HepG2 (cell line): ENCODE results near the gene LYPD1. TPM values are rescaled to one million over a fixed set of nuclear protein-coding genes. Genes with fewer than 3 reads are reported as not detected.

Experiments
- ATAC-seq: fragments of 200-7000 bp; cut with Tn5 transposase; 3 replicates; pipeline ENCODE4 v1.9.1; 2020; ENCODE audit warnings: mild to moderate bottlenecking, moderate library complexity
- BruUV-seq: library from RNA; stranded (reverse); fragments of 400-500 nt; replicated peaks from 2 replicates; lab custom pipeline; 2021; lab: Mats Ljungman, UMichigan
- CTCF ChIA-PET: fragments of 300-600 bp; formaldehyde crosslinking; extraction: SDS; loops from one replicate; lab custom pipeline; 2021; ENCODE audit warnings: low total read pairs, inconsistent platforms, low intra/inter-chr PET ratio; lab: Yijun Ruan, JAX
- POLR2A ChIA-PET: fragments of 350-600 bp; sonication (Branson Sonifier 250); formaldehyde crosslinking; loops from one replicate; lab custom pipeline; 2020; ENCODE audit warnings: antibody characterized with exemption, inconsistent platforms; lab: Yijun Ruan, JAX
- DNase-seq: peaks from one replicate; pipeline ENCODE4 v3.0.0-alpha.2; 2015; ENCODE audit warnings: low spot score
- FAIRE-seq: peaks from 3 replicates; lab custom pipeline; 2011; peaks lifted over from hg19 to GRCh38; lab: Jason Lieb, UNC
- H2AFZ ChIP-seq: one replicate; pipeline ENCODE4 v1.6.1; 2011; ENCODE audit warnings: low read length, inconsistent platforms
- H3K27ac ChIP-seq: fragments of 300-600 bp; 3 replicates; pipeline ENCODE4 v1.8.0; 2011; ENCODE audit warnings: mixed run types, mild to moderate bottlenecking, mixed read lengths, low read length, inconsistent platforms; ENCODE audit not compliant: insufficient read depth; ENCODE audit errors: extremely low read length
- H3K27me3 ChIP-seq, 2 experiments: fragments of 200-600 bp in 1 of 2; 2 replicates in 1 of 2; 3 replicates in 1 of 2; pipeline versions ENCODE4 v1.6.0 to v1.8.0; 2011; ENCODE audit warnings: low read length in 2 of 2, mild to moderate bottlenecking in 2 of 2, moderate library complexity in 2 of 2, inconsistent platforms in 1 of 2; ENCODE audit not compliant: insufficient read depth in 2 of 2, control insufficient read depth in 1 of 2
- H3K36me3 ChIP-seq, 2 experiments: fragments of 200-600 bp in 1 of 2; replicated peaks in 1 of 2; 2 replicates in 1 of 2; 3 replicates in 1 of 2; pipeline versions ENCODE4 v1.5.1 to v1.8.0; 2011; ENCODE audit warnings: low read length in 2 of 2, inconsistent platforms in 1 of 2; ENCODE audit not compliant: insufficient read depth in 2 of 2, control insufficient read depth in 1 of 2
- H3K4me1 ChIP-seq: 2 replicates; pipeline ENCODE4 v1.5.1; 2012; ENCODE audit warnings: low read length, inconsistent platforms; ENCODE audit not compliant: insufficient read depth
- H3K4me2 ChIP-seq: 2 replicates; pipeline ENCODE4 v1.6.0; 2011; ENCODE audit warnings: low read depth, low read length, inconsistent platforms
- H3K4me3 ChIP-seq, 3 experiments: fragments of 200-600 bp in 1 of 3; sonication (generic), shearing (Covaris generic) in 1 of 3; replicated peaks in 1 of 3; 2 replicates each; pipeline ENCODE4 v1.5.1; 2011 to 2016; ENCODE audit warnings: low read length in 3 of 3, inconsistent platforms in 2 of 3, low read depth in 2 of 3, mild to moderate bottlenecking in 2 of 3, control low read depth in 1 of 3, mixed read lengths in 1 of 3; ENCODE audit not compliant: insufficient read depth in 1 of 3
- H3K79me2 ChIP-seq: one replicate; pipeline ENCODE4 v1.6.1; 2011; ENCODE audit warnings: low read length, inconsistent platforms; ENCODE audit not compliant: insufficient read depth
- H3K9ac ChIP-seq: 2 replicates; pipeline ENCODE4 v1.6.0; 2011; ENCODE audit warnings: mild to moderate bottlenecking, low read depth, low read length, inconsistent platforms; ENCODE audit not compliant: insufficient read depth
- H3K9me3 ChIP-seq: 2 replicates; pipeline ENCODE4 v1.5.1; 2012; ENCODE audit warnings: mild to moderate bottlenecking, low read length
- H4K20me1 ChIP-seq: 2 replicates; pipeline ENCODE4 v1.6.0; 2011; ENCODE audit warnings: inconsistent platforms, mild to moderate bottlenecking, low read length, moderate library complexity; ENCODE audit not compliant: insufficient read depth
- FOSL1 ChIP-seq: sonication (generic); formaldehyde crosslinking; IDR thresholded peaks from 2 replicates; pipeline ENCODE4 v1.9.0; 2021; ENCODE audit warnings: missing genetic modification reagents, borderline replicate concordance
- FOXP1 ChIP-seq, 2 experiments: fragments of 450-650 bp in 1 of 2; IDR thresholded peaks; 2 replicates each; pipeline ENCODE4 v1.6.1; 2017 to 2018; ENCODE audit warnings: antibody characterized with exemption in 1 of 2
- KDM6A ChIP-seq: IDR thresholded peaks from 2 replicates; pipeline ENCODE4 v1.6.1; 2016; ENCODE audit warnings: low read depth
- PRMT3 ChIP-seq: sonication (generic); formaldehyde crosslinking; IDR thresholded peaks from 2 replicates; pipeline ENCODE4 v1.8.1; 2022; ENCODE audit warnings: low read depth, mild to moderate bottlenecking, moderate library complexity, missing genetic modification reagents, borderline replicate concordance
- REPIN1 ChIP-seq: sonication (generic); formaldehyde crosslinking; IDR thresholded peaks from 2 replicates; pipeline ENCODE4 v1.8.0; 2022; ENCODE audit warnings: missing genetic modification reagents, low read depth, mild to moderate bottlenecking, borderline replicate concordance
- ZNF124 ChIP-seq: sonication (generic); formaldehyde crosslinking; IDR thresholded peaks from 2 replicates; pipeline ENCODE4 v1.4.0; 2020; ENCODE audit warnings: missing genetic modification reagents
- ZNF850 ChIP-seq: sonication (generic); formaldehyde crosslinking; conservative IDR thresholded peaks from 2 replicates; pipeline ENCODE4 v1.9.0; 2021; ENCODE audit warnings: mild to moderate bottlenecking, missing genetic modification reagents
- ZZZ3 ChIP-seq: sonication (generic); formaldehyde crosslinking; IDR thresholded peaks from 2 replicates; pipeline ENCODE4 v1.4.0; 2020; ENCODE audit warnings: missing genetic modification reagents, mild to moderate bottlenecking, borderline replicate concordance
- WGBS: methylation state at CpG from one replicate; pipeline ENCODE4 v1.1.6; 2017; ENCODE audit warnings: low lambda C conversion rate; 5-methylcytosine and 5-hydroxymethylcytosine counted together
- in situ Hi-C: cut with HindIII; loops from 2 replicates; pipeline ENCODE4 v1.10.0; 2017; ENCODE audit warnings: low pct_unique_long_range_greater_than_20kb; ENCODE audit not compliant: extremely low pct_ligation_motif_present
- intact Hi-C: fragments of 100-400 bp; cut with micrococcal nuclease; formaldehyde crosslinking; loops from one replicate; pipeline ENCODE4 v1.10.0; 2022; ENCODE audit not compliant: unreplicated experiment
- polyA plus RNA-seq, 8 experiments: library from polyadenylated mRNA; depleted of rRNA in 3 of 8; stranded (reverse) in 7 of 8; unstranded in 1 of 8; fragments of >200 nt; fragmentation: Illumina TruSeq in 4 of 8; extraction: Trizol in 4 of 8; gene quantifications; 2 replicates each; pipeline versions ENCODE4 v1.2.1 to v1.2.3, GENCODE V29; 2011 to 2016; ENCODE audit warnings: low read depth in 4 of 8, missing spikeins in 1 of 8, mixed read lengths in 1 of 8; ENCODE audit not compliant: insufficient read depth in 1 of 8
- total RNA-seq, 5 experiments: library from RNA; depleted of rRNA; stranded (reverse); fragments of >200 nt; fragmentation: Illumina TruSeq; extraction: Trizol; gene quantifications; 2 replicates each; pipeline ENCODE4 v1.2.3, GENCODE V29; 2016; ENCODE audit warnings: low read depth in 1 of 5
- TF ChIP-seq, protein P1 (sequence below): fragments of 450-650 bp; IDR thresholded peaks from 2 replicates; pipeline ENCODE4 v1.6.1; 2017; ENCODE audit warnings: mild to moderate bottlenecking
- TF ChIP-seq, protein P2 (sequence below): sonication (generic); formaldehyde crosslinking; conservative IDR thresholded peaks from 2 replicates; pipeline ENCODE4 v1.8.1; 2023; ENCODE audit warnings: missing genetic modification reagents
- TF ChIP-seq, protein P3 (sequence below): IDR thresholded peaks from 2 replicates; pipeline ENCODE4 v1.6.1; 2016
- TF ChIP-seq, protein P4 (sequence below): sonication (generic); formaldehyde crosslinking; IDR thresholded peaks from 2 replicates; pipeline ENCODE4 v1.5.0; 2020; ENCODE audit warnings: missing genetic modification reagents

The LYPD1 gene
- total and polyA plus RNA-seq, 2 of the 13 experiments (the other 11 are each of a cell fraction or from before 2014, with no cell fraction given), result not detected

DNA sequence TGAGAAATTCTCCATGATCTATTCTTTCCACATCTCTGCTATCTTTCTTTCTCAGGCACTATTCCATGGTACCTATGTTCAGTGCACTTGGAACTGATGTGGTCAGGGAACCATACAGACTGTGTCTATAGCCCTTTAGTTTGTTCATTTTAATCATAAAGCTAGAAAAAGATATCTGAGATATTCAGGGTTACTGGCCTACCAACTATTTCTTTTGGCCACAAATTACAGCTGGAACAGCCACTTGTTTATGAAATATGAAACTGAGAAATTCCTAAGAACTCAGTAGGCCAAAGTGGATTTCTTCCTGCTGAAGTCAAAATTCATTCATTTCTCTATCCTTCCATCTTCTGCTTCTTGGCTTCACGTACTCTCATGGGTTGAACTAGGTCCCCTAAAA lies 22.8 kb upstream of the LYPD1 start (continued):
- TF ChIP-seq, protein P1, sequence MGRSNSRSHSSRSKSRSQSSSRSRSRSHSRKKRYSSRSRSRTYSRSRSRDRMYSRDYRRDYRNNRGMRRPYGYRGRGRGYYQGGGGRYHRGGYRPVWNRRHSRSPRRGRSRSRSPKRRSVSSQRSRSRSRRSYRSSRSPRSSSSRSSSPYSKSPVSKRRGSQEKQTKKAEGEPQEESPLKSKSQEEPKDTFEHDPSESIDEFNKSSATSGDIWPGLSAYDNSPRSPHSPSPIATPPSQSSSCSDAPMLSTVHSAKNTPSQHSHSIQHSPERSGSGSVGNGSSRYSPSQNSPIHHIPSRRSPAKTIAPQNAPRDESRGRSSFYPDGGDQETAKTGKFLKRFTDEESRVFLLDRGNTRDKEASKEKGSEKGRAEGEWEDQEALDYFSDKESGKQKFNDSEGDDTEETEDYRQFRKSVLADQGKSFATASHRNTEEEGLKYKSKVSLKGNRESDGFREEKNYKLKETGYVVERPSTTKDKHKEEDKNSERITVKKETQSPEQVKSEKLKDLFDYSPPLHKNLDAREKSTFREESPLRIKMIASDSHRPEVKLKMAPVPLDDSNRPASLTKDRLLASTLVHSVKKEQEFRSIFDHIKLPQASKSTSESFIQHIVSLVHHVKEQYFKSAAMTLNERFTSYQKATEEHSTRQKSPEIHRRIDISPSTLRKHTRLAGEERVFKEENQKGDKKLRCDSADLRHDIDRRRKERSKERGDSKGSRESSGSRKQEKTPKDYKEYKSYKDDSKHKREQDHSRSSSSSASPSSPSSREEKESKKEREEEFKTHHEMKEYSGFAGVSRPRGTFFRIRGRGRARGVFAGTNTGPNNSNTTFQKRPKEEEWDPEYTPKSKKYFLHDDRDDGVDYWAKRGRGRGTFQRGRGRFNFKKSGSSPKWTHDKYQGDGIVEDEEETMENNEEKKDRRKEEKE, result no peak
- TF ChIP-seq FOXP1 (IDR thresholded peaks at IDR 0.05) (no peak), FOXP1 (CRISPR knock-in tag; IDR thresholded peaks at IDR 0.05) (no peak)

DNA sequence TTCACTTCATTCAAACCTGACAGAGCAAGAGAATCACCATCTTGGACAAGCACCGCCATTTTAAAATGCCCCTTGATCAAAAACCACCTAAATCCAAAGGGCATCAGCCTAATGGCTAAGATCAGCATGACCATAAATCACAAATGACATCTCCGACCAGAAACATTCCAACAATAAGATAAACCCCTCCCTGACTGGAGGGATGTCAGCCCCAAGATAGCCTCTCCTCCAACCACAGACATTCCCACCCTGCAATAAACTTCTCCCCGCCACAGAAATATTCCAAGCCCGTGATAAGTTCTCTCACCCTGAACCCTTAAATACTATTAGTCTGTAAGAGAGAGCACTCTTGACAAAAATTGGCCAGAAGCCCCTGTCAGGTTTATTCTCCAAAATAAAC lies 21.6 kb upstream of the LYPD1 start:
- 38% methylated on average over 4 of the region's 4 CpGs for WGBS
- POLR2A ChIA-PET, result no interaction called here
- FAIRE-seq, result no peak
- Histone ChIP-seq H3K79me2 (no peaks in the 10 kb centered on the region), H3K4me1 (no peaks in the 10 kb centered on the region)
- TF ChIP-seq ZZZ3 (CRISPR knock-in tag) (no peak), FOSL1 (CRISPR knock-in tag) (no peak), ZNF124 (CRISPR knock-in tag) (no peak), ZNF850 (no peak), KDM6A (no peak), PRMT3 (no peak), REPIN1 (no peak)
- TF ChIP-seq, protein P2, sequence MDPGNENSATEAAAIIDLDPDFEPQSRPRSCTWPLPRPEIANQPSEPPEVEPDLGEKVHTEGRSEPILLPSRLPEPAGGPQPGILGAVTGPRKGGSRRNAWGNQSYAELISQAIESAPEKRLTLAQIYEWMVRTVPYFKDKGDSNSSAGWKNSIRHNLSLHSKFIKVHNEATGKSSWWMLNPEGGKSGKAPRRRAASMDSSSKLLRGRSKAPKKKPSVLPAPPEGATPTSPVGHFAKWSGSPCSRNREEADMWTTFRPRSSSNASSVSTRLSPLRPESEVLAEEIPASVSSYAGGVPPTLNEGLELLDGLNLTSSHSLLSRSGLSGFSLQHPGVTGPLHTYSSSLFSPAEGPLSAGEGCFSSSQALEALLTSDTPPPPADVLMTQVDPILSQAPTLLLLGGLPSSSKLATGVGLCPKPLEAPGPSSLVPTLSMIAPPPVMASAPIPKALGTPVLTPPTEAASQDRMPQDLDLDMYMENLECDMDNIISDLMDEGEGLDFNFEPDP (CRISPR knock-in tag), result no peak
- TF ChIP-seq, protein P3, sequence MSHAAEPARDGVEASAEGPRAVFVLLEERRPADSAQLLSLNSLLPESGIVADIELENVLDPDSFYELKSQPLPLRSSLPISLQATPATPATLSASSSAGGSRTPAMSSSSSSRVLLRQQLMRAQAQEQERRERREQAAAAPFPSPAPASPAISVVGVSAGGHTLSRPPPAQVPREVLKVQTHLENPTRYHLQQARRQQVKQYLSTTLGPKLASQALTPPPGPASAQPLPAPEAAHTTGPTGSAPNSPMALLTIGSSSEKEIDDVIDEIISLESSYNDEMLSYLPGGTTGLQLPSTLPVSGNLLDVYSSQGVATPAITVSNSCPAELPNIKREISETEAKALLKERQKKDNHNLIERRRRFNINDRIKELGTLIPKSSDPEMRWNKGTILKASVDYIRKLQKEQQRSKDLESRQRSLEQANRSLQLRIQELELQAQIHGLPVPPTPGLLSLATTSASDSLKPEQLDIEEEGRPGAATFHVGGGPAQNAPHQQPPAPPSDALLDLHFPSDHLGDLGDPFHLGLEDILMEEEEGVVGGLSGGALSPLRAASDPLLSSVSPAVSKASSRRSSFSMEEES (CRISPR knock-in tag), result no peak
- TF ChIP-seq, protein P4, sequence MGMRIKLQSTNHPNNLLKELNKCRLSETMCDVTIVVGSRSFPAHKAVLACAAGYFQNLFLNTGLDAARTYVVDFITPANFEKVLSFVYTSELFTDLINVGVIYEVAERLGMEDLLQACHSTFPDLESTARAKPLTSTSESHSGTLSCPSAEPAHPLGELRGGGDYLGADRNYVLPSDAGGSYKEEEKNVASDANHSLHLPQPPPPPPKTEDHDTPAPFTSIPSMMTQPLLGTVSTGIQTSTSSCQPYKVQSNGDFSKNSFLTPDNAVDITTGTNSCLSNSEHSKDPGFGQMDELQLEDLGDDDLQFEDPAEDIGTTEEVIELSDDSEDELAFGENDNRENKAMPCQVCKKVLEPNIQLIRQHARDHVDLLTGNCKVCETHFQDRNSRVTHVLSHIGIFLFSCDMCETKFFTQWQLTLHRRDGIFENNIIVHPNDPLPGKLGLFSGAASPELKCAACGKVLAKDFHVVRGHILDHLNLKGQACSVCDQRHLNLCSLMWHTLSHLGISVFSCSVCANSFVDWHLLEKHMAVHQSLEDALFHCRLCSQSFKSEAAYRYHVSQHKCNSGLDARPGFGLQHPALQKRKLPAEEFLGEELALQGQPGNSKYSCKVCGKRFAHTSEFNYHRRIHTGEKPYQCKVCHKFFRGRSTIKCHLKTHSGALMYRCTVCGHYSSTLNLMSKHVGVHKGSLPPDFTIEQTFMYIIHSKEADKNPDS (CRISPR knock-in tag), result no peak
- TF ChIP-seq, all 625 proteins: peak for 0
- no TSS peak for BruUV-seq
- intact Hi-C loops (no loop called here), in situ Hi-C loops (no loop called here)
- DNase-seq, result no peak
- Histone ChIP-seq H2AFZ (no peak overlapping the region), H4K20me1 (no peaks in the 10 kb centered on the region), H3K9me3 (no peaks in the 10 kb centered on the region), H3K27ac (no peak overlapping the region), H3K4me3 (no peak overlapping the region), H3K9ac (no peak overlapping the region), H3K4me2 (no peak overlapping the region), H3K27me3 (no peaks in the 10 kb centered on the region), H3K36me3 (no peaks in the 10 kb centered on the region)
- ATAC-seq, result no peak
- CTCF ChIA-PET, result no interaction called here
